ENCODE data around the gene DCAF8.

Gene DCAF8

GRCh38 chr1:160225345-160225744, 37.0 kb downstream of the DCAF8 start:
- H3K79me2 ChIP-seq (ENCODE audit: low read length), result no peaks in the 10 kb centered on the region
- H3K4me1 ChIP-seq (ENCODE audit: low read length), result peaks cover 11% of the 10 kb centered on the region
- TF ChIP-seq EZH2 (optimal IDR thresholded peaks at IDR 0.05; ENCODE audit: low read depth, low read length) (no peak), CTCF (IDR thresholded peaks at IDR 0.05; ENCODE audit: low read length) (no peak), EZH2phosphoT487 (IDR thresholded peaks at IDR 0.05; ENCODE audit: low read length) (no peak)
- H3K9me3 ChIP-seq (replicated peaks; ENCODE audit: insufficient read depth, low read length), result no peaks in the 10 kb centered on the region
- H3K4me2 ChIP-seq (ENCODE audit: low read depth, low read length), result no peak overlapping the region
- DNase-seq, result no peak
- peaks cover 4% of the 10 kb centered on the region; the same call in 1 of the 2 replicates for H3F3A ChIP-seq (ENCODE audit: insufficient read depth, low read length)
- no peaks in the 10 kb centered on the region for H3K27me3 ChIP-seq (replicated peaks; ENCODE audit: insufficient read depth, low read length)
- H3K9me2 ChIP-seq (replicated peaks; ENCODE audit: insufficient read depth, low read length), result no peaks in the 10 kb centered on the region
- H3K36me3 ChIP-seq (replicated peaks; ENCODE audit: insufficient read depth, low read length), result peaks cover 18% of the 10 kb centered on the region
- no peaks in the 10 kb centered on the region for H4K20me1 ChIP-seq (ENCODE audit: insufficient read depth, low read length)
- H3K27ac ChIP-seq (ENCODE audit: low read length), result no peak overlapping the region
- H3K4me3 ChIP-seq (ENCODE audit: low read length), result no peak overlapping the region
- H3K9ac ChIP-seq (ENCODE audit: low read length), result no peak overlapping the region
- H2AFZ ChIP-seq (ENCODE audit: low read length), result no peak overlapping the region

GRCh38 chr1:160224606-160225005, 37.7 kb downstream of the DCAF8 start:
- no peak overlapping the region for H2AFZ ChIP-seq (ENCODE audit: low read length)
- no peaks in the 10 kb centered on the region for H3K9me2 ChIP-seq (replicated peaks; ENCODE audit: insufficient read depth, low read length)
- peaks cover 4% of the 10 kb centered on the region; the same call in 1 of the 2 replicates for H3F3A ChIP-seq (ENCODE audit: insufficient read depth, low read length)
- TF ChIP-seq EZH2 (optimal IDR thresholded peaks at IDR 0.05; ENCODE audit: low read depth, low read length) (no peak), CTCF (IDR thresholded peaks at IDR 0.05; ENCODE audit: low read length) (no peak), EZH2phosphoT487 (IDR thresholded peaks at IDR 0.05; ENCODE audit: low read length) (no peak)
- peaks cover 11% of the 10 kb centered on the region for H3K4me1 ChIP-seq (ENCODE audit: low read length)
- H4K20me1 ChIP-seq (ENCODE audit: insufficient read depth, low read length), result no peaks in the 10 kb centered on the region
- no peak overlapping the region for H3K9ac ChIP-seq (ENCODE audit: low read length)
- H3K27me3 ChIP-seq (replicated peaks; ENCODE audit: insufficient read depth, low read length), result no peaks in the 10 kb centered on the region
- H3K79me2 ChIP-seq (ENCODE audit: low read length), result no peaks in the 10 kb centered on the region
- no peak overlapping the region for H3K4me2 ChIP-seq (ENCODE audit: low read depth, low read length)
- H3K27ac ChIP-seq (ENCODE audit: low read length), result no peak overlapping the region
- no peaks in the 10 kb centered on the region for H3K9me3 ChIP-seq (replicated peaks; ENCODE audit: insufficient read depth, low read length)
- peaks cover 18% of the 10 kb centered on the region for H3K36me3 ChIP-seq (replicated peaks; ENCODE audit: insufficient read depth, low read length)
- DNase-seq, result no peak
- no peak overlapping the region for H3K4me3 ChIP-seq (ENCODE audit: low read length)

- TF ChIP-seq CTCF (IDR thresholded peaks at IDR 0.05; ENCODE audit: low read length) (no peak), EZH2 (optimal IDR thresholded peaks at IDR 0.05; ENCODE audit: low read depth, low read length) (no peak), EZH2phosphoT487 (IDR thresholded peaks at IDR 0.05; ENCODE audit: low read length) (no peak)
- H3K27ac ChIP-seq (ENCODE audit: low read length), result no peak overlapping the region
- peaks cover 4% of the 10 kb centered on the region; the same call in 1 of the 2 replicates for H3F3A ChIP-seq (ENCODE audit: insufficient read depth, low read length)
- peaks cover 15% of the 10 kb centered on the region for H3K36me3 ChIP-seq (replicated peaks; ENCODE audit: insufficient read depth, low read length)
- no peaks in the 10 kb centered on the region for H3K9me2 ChIP-seq (replicated peaks; ENCODE audit: insufficient read depth, low read length)
- H3K27me3 ChIP-seq (replicated peaks; ENCODE audit: insufficient read depth, low read length), result no peaks in the 10 kb centered on the region
- DNase-seq, result no peak
- no peak overlapping the region for H2AFZ ChIP-seq (ENCODE audit: low read length)
- H3K4me1 ChIP-seq (ENCODE audit: low read length), result peaks cover 10% of the 10 kb centered on the region
- no peak overlapping the region for H3K4me3 ChIP-seq (ENCODE audit: low read length)
- no peak overlapping the region for H3K9ac ChIP-seq (ENCODE audit: low read length)
- no peaks in the 10 kb centered on the region for H3K79me2 ChIP-seq (ENCODE audit: low read length)
- H4K20me1 ChIP-seq (ENCODE audit: insufficient read depth, low read length), result no peaks in the 10 kb centered on the region
- no peaks in the 10 kb centered on the region for H3K9me3 ChIP-seq (replicated peaks; ENCODE audit: insufficient read depth, low read length)
- no peak overlapping the region for H3K4me2 ChIP-seq (ENCODE audit: low read depth, low read length)
These were observed 39.8 kb downstream of the DCAF8 start for GRCh38 chr1:160222546-160222945.

Data from MM.1S (cell line).